Activated T-cell treated with anti-CD3 and anti-CD28 coated beads for 24 hours (primary cell): ENCODE results near the gene ATP5F1C.
"Not testable (repeated sequence)": the region's sequence is repeated elsewhere in the genome, so short reads cannot be mapped to it uniquely, and the experiment has no call there.

Experiments
- DNase-seq: peaks from one replicate; pipeline ENCODE4 v3.0.0-alpha.2; 2020; ENCODE audit warnings: low read depth

ATP5F1C gene

GRCh38 chr10:7794251-7795026, 6.5 kb downstream of the ATP5F1C start:
- DNase-seq, result no peak

DNA sequence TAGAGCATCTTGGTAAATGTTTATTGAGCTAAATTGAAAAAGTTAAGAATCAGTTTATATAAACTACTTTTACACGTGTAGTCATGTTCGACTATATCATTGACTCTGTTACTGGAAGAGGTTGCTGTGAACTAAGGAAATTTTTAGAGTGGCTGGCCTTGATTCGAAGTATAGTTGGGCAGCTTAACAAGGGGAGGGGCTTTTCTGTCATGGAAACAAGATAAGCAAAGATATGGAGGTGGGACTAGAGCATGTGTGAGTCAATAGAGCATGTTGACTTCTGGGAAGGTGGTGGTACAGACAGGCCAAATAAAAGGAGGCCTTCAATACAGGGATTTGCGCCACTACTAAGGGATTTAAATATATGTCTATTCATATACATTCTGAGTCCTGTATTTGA, 7.6 kb downstream of the ATP5F1C start:
- no peak for DNase-seq

DNA sequence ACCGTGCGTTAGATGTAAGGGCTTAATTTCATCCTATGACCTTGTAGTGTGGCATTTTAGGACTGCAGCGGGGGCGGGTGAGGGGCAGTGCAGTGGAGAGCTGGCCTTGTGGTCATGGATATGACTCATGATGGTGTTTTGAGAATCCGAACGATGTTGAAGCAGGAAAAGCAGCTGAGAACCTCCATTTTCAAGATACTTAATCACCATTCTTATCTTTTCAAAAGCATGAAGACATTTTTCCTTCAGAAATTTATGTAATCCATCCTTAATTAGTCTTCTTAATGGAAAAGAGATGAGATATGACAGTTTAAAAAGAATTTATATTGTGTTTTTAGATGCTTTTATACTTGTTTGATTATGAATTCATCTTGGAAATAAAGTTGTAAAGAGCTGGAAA, 9.6 kb downstream of the ATP5F1C start:
- no peak for DNase-seq

- DNase-seq, result no peak
Measured at GRCh38 chr10:7802606-7803005, 14.6 kb downstream of the ATP5F1C start.

DNA sequence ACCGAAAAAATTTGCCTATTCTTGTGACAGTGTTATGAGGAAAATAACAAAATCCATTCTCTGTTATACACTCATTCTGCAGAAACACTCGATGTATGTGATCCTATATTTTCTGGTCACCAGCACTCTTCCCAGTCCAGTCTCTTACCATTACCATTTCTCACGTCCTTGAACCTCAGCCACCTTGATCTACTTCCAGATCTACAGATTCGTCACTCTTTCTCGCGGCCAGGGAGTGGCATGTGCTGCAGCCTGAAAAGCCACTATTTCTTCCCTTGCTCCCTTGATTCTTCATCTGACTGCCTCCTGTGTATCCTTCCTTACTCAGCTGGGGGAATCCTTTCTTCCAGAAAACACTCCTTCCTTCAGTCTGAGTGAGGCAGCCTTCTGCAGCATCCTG, 16.2 kb downstream of the ATP5F1C start:
- no peak for DNase-seq

DNA sequence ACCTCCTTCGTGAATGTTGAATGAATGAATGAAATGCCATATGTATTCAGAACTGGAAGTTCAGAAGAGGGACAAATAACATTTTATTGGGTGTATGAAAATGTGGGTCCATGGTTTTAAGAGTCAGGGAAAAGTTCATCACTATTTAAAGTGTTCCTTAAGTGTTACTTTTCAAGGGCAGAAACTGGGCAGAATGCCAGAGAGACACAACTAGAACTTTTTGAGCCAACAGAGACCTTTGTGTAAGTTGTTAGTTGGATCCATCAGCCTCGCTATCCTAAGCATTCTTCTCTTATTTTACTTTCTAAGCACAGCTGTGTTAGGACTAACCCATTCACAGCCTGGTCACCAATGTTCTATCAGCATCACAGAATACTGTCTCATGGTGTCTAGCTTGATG, 16.8 kb downstream of the ATP5F1C start:
- DNase-seq, result no peak

- DNase-seq, result no peak
Measured at GRCh38 chr10:7808686-7809267, 20.8 kb downstream of the ATP5F1C start.

DNA sequence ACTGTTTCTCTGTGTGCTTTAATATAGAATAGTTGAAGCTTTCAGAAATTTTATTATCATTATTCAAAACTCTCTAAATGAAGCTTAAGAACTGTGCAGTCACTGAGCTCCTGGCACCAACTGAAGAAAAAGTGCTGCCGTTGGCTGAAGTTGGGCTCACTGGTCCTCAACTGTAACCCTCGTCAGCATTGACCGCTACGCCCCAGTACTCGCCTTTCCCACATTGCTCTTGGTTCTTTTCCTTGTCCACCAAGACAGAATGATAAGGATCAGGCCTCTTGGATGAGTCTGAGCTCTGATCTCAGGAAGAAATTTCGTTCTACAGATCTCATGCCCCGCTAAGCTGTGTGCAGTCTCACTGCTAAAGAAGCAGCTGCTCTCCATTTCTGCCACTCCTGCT, 22.5 kb downstream of the ATP5F1C start:
- DNase-seq, result no peak

DNA sequence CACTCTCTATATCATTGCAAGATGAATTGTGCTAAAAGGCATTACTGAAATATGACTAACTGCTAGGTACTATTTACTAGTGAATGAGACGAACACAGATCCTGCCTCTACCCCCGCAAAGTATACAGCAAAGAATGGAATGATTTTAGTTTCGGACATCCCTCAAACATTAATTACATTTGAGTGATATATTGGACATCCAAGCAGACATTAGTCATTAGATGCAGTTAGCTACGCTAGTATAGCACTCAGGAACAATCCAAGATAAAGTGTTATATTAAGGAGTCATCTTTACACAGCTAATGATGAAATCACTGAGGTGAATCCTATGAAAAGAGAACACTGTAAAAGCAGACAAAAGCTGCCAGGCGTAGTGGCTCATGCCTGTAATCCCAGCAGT, 23.0 kb downstream of the ATP5F1C start:
- no peak for DNase-seq

DNA sequence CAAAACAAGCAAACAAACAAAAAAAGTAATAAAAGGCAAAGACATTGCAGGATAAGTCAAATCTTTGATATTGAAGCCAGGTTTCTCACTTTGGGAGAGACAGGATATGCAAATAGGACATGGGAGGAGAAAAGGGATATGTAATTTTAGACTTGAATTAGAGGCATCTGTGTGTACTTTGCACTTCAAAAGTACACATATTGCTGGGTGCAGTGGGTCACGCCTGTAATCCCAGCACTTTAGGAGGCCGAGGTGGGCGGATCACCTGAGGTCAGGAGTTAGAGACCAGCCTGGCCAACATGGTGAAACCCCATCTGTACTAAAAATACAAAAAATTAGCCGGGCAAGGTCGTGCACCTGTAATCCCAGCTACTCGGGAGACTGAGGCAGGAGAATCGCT, 23.8 kb downstream of the ATP5F1C start:
- not testable (repeated sequence) for DNase-seq

DNA sequence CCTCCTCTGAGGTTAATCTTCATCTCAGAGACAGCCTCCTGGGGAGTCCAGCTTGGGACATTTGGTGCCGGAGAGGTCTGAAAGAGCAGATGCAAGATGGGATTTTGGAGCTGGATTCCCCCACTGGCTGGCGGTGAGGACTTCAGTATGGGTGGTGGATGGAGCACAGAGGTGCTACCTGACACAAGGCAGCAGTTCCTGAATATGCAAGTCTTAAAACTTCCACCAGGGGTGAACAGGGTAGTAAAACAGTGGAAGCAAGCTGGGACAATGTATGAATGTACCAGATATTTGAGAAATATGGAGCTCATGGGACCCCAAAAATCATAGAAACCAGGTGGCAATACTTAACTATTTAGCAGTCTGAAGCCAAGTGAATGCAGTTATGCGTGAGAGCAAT, 25.5 kb downstream of the ATP5F1C start:
- no peak for DNase-seq

GRCh38 chr10:7817576-7817975, 29.6 kb downstream of the ATP5F1C start:
- no peak for DNase-seq

- no peak for DNase-seq
Measured at GRCh38 chr10:7817984-7818294, 30.0 kb downstream of the ATP5F1C start.

- peak; percentile 92 for DNase-seq
Measured at GRCh38 chr10:7818295-7819120, 30.5 kb downstream of the ATP5F1C start, which contains the start of gene TAF3. TAF3 (plus strand) TSS chr10:7818505; CDS start chr10:7818710, 205 bp downstream.

DNA sequence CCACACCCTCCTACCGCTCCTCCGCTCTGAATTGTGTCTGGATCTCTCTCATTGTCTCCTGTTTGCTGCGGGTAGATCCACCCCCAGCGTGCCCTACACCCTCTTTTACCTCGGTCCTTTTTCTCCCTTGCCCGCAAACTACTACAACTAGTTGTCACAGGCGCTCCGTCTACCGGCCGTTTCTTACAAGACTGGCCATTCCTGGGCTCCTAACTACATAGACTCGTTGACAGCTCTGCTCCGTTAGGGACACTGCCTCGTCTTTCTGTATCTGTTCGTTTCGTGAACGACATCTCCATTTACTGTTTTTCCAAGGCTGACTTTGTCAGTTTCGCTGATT, 31.1 kb downstream of the ATP5F1C start:
- DNase-seq, result peak; percentile 20

DNA sequence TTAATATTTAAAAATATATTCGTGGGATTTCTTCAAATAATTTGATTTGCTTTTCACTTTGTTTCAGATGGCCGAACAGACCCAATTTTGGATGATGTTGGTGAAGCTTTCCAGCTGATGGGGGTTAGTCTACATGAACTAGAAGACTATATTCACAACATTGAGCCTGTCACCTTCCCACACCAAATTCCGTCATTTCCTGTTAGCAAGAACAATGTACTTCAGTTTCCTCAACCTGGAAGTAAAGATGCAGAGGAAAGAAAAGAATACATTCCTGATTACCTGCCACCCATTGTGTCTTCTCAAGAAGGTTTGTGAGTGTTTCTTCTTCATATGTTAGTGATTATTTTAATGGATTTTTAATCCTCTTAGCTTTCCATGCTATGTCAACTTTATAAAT, 36.3 kb downstream of the ATP5F1C start:
- no peak for DNase-seq

GRCh38 chr10:7826971-7827370, 39.0 kb downstream of the ATP5F1C start:
- DNase-seq, result no peak

- no peak for DNase-seq
Measured at GRCh38 chr10:7829289-7829834, 41.4 kb downstream of the ATP5F1C start.

GRCh38 chr10:7832060-7832459, 44.1 kb downstream of the ATP5F1C start:
- no peak for DNase-seq

DNA sequence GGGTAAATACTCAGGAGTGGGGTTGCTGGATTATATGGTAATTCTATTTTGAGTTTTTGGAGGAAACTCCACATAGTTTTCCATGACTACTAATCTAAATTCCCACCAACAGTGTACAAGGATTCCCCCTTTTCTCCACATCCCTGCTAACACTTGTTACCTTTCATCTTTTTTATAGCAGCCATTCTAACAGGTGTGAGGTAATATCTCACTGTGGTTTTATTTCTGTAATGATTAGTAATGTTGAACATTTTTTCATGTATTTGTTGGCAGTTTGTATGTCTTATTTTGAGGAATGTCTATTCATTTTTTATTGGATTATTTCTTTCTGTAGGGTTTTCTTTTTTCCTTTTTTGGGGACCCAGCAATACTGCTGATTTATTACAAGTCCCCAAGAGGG, 45.2 kb downstream of the ATP5F1C start:
- no peak for DNase-seq

DNA sequence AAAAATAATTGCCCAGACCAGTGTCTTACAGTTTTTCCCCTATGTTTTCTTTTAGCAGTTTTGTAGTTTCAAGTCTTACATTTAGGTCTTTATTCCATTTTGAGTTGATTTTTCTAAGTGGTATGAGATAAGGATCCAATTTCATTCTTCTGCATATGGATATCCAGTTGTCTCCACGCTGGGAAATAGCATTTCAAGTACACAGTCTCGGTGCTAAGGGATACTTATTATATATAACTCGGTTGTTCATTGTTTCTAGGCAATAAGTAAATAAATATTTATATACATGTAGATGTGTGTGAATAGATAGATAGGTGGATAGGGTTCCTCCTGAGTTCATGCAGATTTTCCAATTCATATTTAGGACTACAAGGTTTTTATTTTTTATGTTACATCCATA, 46.3 kb downstream of the ATP5F1C start:
- no peak for DNase-seq

- no peak for DNase-seq
Measured at GRCh38 chr10:7836571-7836970, 48.6 kb downstream of the ATP5F1C start.

- DNase-seq, result no peak
Measured at GRCh38 chr10:7846591-7846990, 58.6 kb downstream of the ATP5F1C start.
